Kidney (tissue), 14 donors: Measurements from ENCODE around the gene ZBTB49. TPM values are rescaled to one million over a fixed set of nuclear protein-coding genes. Genes with fewer than 3 reads are reported as not detected.

Source experiments
- DNase-seq, 5 donors: peaks; one replicate each; pipeline ENCODE4 v3.0.0-alpha.2; 2013 to 2020
- FAIRE-seq: peaks from 2 replicates; lab custom pipeline; 2012; peaks lifted over from hg19 to GRCh38; lab: Jason Lieb, UNC
- H3K27ac ChIP-seq, 2 donors: one replicate each; pipeline ENCODE4 v1.7.0; 2013; ENCODE audit warnings: low read depth in 2 of 2, low read length in 2 of 2, inconsistent platforms in 1 of 2
- H3K27me3 ChIP-seq: one replicate; pipeline ENCODE4 v1.7.1; 2013; ENCODE audit warnings: low read length, inconsistent platforms; ENCODE audit not compliant: control insufficient read depth, insufficient read depth
- H3K36me3 ChIP-seq, 3 donors: one replicate each; pipeline versions ENCODE4 v1.7.0 to v1.7.1; 2013; ENCODE audit warnings: low read length in 3 of 3, control low read depth in 1 of 3, inconsistent platforms in 1 of 3; ENCODE audit not compliant: insufficient read depth in 3 of 3, control insufficient read depth in 2 of 3
- H3K4me1 ChIP-seq, 3 donors: one replicate each; pipeline versions ENCODE4 v1.7.0 to v1.7.1; 2013; ENCODE audit warnings: low read length in 3 of 3, inconsistent platforms in 1 of 3, low read depth in 1 of 3; ENCODE audit not compliant: control insufficient read depth in 2 of 3, insufficient read depth in 2 of 3
- H3K4me3 ChIP-seq, 3 donors: one replicate each; pipeline versions ENCODE4 v1.7.0 to v1.8.1; 2013; ENCODE audit warnings: low read length in 3 of 3, control low read depth in 1 of 3, inconsistent platforms in 1 of 3
- H3K9ac ChIP-seq, 3 donors: one replicate each; pipeline versions ENCODE4 v1.7.0 to v1.7.1; 2013; ENCODE audit warnings: low read length in 3 of 3, control low read depth in 1 of 3, inconsistent platforms in 1 of 3
- H3K9me3 ChIP-seq, 3 donors: one replicate each; pipeline versions ENCODE4 v1.7.0 to v1.7.1; 2013; ENCODE audit warnings: low read length in 3 of 3, control low read depth in 1 of 3, inconsistent platforms in 1 of 3; ENCODE audit not compliant: control insufficient read depth in 2 of 3, insufficient read depth in 1 of 3
- intact Hi-C: fragments of 100-400 bp; cut with DNase I; formaldehyde crosslinking; loops from one replicate; pipeline ENCODE4 v1.11.1; 2022
- polyA plus RNA-seq: library from polyadenylated mRNA; stranded (reverse); fragments of 350-450 nt; fragmentation: Illumina TruSeq; extraction: RNeasy Lipid Tissue Mini Kit (QIAGEN cat#74804); gene quantifications from one replicate; pipeline ENCODE4 v1.2.3, GENCODE V29; 2014; ENCODE audit warnings: low read depth, low replicate concordance; ENCODE audit not compliant: insufficient read depth
- total RNA-seq: library from RNA; stranded (reverse); fragmentation: NEBNext Ultra II Directional; extraction: Animal tissue kit (Norgen Biotek cat#: 25700); gene quantifications from one replicate; pipeline ENCODE4 v1.2.1, GENCODE V29; 2021
- TF ChIP-seq, protein P1 (sequence below): IDR thresholded peaks from 3 replicates; pipeline ENCODE4 v1.5.1; 2012; ENCODE audit warnings: mild to moderate bottlenecking, moderate library complexity, borderline replicate concordance; ENCODE audit not compliant: insufficient read depth; ENCODE audit errors: extremely low read depth
- donor health status: control.
- donor health status: control.
- donor health status: control.
- donor health status: control.
- donor health status: control.
- donor health status: DM: yes; HTN: yes; CAD: no.
- donor health status: Normal renal cell carcinoma (clear cell type).

Gene ZBTB49
- total and polyA plus RNA-seq, 2 donors from 2014 or later = 2.8 to 5.8 TPM

DNA sequence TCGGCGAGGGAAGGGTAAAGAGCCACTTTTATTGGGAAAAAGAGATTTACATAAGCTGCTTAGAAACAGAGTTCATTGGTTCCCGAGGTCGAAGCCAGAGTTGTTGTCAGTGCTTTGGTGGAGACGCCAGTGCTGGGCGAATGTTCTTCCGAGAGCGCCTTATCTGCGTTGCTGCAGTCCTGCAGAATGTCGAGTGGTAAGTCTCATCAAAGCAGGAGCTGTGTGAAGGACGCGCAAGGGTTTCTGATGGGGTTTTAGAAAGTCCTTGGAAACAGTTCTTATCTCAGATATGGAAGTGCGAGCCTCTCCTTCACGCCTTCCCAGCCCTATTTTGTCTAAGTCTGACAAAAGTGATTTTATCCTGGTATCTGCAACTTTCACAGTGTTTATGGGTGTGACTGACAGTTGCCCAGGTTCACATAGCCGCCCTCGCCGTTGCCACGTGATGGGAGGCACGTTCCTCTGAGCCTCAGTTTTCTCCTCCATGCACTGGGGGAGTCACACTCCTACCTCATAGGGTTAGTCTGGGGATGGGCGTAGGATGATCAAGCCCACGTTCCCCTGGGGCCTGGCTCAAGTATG, 49.5 kb downstream of the ZBTB49 start:
- Histone ChIP-seq H3K27ac (no peak overlapping the region), H3K27me3 (no peaks in the 10 kb centered on the region), H3K4me3 (no peak overlapping the region), H3K36me3 (no peaks in the 10 kb centered on the region), H3K4me1 (peaks cover 0 to 2% (median 0%) of the 10 kb centered on the region in 3 donors), H3K9me3 (no peaks in the 10 kb centered on the region), H3K9ac (no peak overlapping the region)
- intact Hi-C loops = loop anchor here (5.0 kb wide), 1 partner anchor 82 kb away; no protein-coding TSS in a partner anchor
- no peak for DNase-seq
- FAIRE-seq = no peak
- TF ChIP-seq, protein P1, sequence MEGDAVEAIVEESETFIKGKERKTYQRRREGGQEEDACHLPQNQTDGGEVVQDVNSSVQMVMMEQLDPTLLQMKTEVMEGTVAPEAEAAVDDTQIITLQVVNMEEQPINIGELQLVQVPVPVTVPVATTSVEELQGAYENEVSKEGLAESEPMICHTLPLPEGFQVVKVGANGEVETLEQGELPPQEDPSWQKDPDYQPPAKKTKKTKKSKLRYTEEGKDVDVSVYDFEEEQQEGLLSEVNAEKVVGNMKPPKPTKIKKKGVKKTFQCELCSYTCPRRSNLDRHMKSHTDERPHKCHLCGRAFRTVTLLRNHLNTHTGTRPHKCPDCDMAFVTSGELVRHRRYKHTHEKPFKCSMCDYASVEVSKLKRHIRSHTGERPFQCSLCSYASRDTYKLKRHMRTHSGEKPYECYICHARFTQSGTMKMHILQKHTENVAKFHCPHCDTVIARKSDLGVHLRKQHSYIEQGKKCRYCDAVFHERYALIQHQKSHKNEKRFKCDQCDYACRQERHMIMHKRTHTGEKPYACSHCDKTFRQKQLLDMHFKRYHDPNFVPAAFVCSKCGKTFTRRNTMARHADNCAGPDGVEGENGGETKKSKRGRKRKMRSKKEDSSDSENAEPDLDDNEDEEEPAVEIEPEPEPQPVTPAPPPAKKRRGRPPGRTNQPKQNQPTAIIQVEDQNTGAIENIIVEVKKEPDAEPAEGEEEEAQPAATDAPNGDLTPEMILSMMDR = no peak

- Histone ChIP-seq H3K27me3 (no peaks in the 10 kb centered on the region), H3K9ac (no peak overlapping the region), H3K4me3 (no peak overlapping the region), H3K36me3 (no peaks in the 10 kb centered on the region), H3K4me1 (no peaks in the 10 kb centered on the region), H3K27ac (no peak overlapping the region), H3K9me3 (no peaks in the 10 kb centered on the region)
- FAIRE-seq (no peak), DNase-seq (no peak)
- intact Hi-C loops = no loop called here
- TF ChIP-seq, protein P1 = no peak
Observed at GRCh38 chr4:4341861-4342650, 52.0 kb downstream of the ZBTB49 start.

- intact Hi-C loops = no loop called here
Observed at GRCh38 chr4:4343038-4343437, 53.0 kb downstream of the ZBTB49 start.

More at GRCh38 chr4:4343038-4343437, 53.0 kb downstream of the ZBTB49 start:
- TF ChIP-seq, protein P1 = no peak
- no peak overlapping the region for H3K27ac ChIP-seq
- FAIRE-seq (no peak), DNase-seq (no peak)
- no peak overlapping the region for H3K9ac ChIP-seq
- no peaks in the 10 kb centered on the region for H3K36me3 ChIP-seq
- H3K9me3 ChIP-seq = no peaks in the 10 kb centered on the region
- H3K4me1 ChIP-seq = no peaks in the 10 kb centered on the region
- no peak overlapping the region for H3K4me3 ChIP-seq
- H3K27me3 ChIP-seq = no peaks in the 10 kb centered on the region
